Measurements from ENCODE around the gene TXLNA. TPM values are rescaled to one million over a fixed set of nuclear protein-coding genes. Genes with fewer than 3 reads are reported as not detected.

The TXLNA gene
- total RNA-seq, 1 donor from 2014 or later = 59.7 TPM

DNA sequence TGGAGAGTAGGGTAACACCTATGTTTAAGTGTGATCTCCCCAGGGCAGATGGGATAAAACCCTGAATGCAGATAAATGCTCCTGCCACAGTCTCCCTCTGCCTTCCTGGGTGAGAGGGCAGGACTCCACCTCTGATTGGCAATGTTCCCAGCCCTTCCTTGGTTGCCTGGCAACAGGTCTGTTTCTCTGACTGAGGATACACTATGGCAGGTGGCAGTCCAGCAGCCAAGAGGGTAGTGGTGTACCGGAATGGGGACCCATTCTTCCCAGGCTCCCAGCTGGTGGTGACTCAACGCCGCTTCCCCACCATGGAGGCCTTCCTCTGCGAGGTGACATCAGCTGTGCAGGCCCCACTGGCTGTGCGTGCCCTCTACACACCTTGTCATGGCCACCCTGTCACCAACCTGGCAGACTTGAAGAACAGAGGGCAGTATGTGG is 29.4 kb downstream of the TXLNA start, which contains the start of gene DCDC2B:
DCDC2B (plus strand) TSS at position 199 of the 438 bp plus-strand sequence; CDS start at position 204, 5 bp downstream.
- H3K36me3 Mint-ChIP-seq = no peaks in the 10 kb centered on the region
- H3K27me3 Mint-ChIP-seq (ENCODE audit: low read depth) = no peaks in the 10 kb centered on the region
- no peaks in the 10 kb centered on the region for H3K9me3 Mint-ChIP-seq
- TF ChIP-seq, protein P1, sequence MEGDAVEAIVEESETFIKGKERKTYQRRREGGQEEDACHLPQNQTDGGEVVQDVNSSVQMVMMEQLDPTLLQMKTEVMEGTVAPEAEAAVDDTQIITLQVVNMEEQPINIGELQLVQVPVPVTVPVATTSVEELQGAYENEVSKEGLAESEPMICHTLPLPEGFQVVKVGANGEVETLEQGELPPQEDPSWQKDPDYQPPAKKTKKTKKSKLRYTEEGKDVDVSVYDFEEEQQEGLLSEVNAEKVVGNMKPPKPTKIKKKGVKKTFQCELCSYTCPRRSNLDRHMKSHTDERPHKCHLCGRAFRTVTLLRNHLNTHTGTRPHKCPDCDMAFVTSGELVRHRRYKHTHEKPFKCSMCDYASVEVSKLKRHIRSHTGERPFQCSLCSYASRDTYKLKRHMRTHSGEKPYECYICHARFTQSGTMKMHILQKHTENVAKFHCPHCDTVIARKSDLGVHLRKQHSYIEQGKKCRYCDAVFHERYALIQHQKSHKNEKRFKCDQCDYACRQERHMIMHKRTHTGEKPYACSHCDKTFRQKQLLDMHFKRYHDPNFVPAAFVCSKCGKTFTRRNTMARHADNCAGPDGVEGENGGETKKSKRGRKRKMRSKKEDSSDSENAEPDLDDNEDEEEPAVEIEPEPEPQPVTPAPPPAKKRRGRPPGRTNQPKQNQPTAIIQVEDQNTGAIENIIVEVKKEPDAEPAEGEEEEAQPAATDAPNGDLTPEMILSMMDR (IDR thresholded peaks at IDR 0.05; ENCODE audit: unreplicated experiment) = no peak
- H3K4me3 Mint-ChIP-seq = no peak within 1 kb of the TSS
- H3K4me1 Mint-ChIP-seq = peaks cover 14% of the 10 kb centered on the region
- no peak for DNase-seq (ENCODE audit: low spot score in 2 of 2, unreplicated experiment in 2 of 2)
- no peak within 1 kb of the TSS for H3K27ac Mint-ChIP-seq

DNA sequence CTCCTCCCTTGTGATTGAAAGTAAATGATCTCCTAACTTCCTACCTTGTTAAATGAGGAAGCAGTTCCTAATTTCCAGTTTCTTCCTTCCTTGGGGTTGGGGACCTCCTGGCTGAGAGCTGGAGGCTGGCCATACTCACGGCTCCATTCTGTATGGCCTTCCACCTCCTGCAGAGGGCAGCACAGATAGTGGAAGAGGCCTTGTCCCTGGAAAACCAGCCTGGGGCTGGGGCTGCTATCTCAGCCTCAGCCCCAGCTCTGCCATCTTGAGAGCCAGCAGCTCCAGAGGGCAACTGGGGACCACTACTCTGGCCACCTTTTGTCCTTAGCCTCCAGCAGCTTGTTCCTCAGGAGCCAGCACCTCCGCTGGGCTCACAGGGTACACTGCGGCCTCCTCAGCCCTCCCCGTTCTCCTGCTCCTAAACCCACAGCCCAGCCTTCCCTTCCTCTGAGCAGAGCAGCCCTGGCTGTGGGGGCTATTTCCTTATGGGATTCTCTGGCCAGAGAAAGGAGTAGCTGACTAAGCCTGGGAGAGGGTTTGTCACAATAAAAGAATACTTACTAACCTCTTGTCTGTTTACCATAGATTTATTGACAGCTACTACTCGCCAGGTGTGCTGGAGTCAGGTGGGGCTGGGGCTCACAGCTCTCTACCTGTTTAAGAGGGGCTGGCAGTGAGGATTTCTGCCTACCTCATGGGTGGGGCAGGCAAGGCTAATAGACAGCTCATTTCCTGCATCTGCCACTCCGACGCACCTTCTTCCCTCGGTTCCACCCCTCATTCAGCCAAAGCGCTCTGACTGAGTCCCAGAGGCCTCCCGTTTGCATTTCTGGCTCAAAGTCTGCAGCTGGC is 36.4 kb downstream of the TXLNA start:
- H3K4me1 Mint-ChIP-seq = peaks cover 5% of the 10 kb centered on the region
- H3K27me3 Mint-ChIP-seq (ENCODE audit: low read depth) = no peaks in the 10 kb centered on the region
- TF ChIP-seq, protein P1 (IDR thresholded peaks at IDR 0.05; ENCODE audit: unreplicated experiment) = peak; percentile 45
- peak in 1 of 2 experiments; percentile 62 for DNase-seq (ENCODE audit: low spot score in 2 of 2, unreplicated experiment in 2 of 2)
- no peak overlapping the region for H3K4me3 Mint-ChIP-seq
- no peaks in the 10 kb centered on the region for H3K36me3 Mint-ChIP-seq
- no peaks in the 10 kb centered on the region for H3K9me3 Mint-ChIP-seq
- no peak overlapping the region for H3K27ac Mint-ChIP-seq

DNA sequence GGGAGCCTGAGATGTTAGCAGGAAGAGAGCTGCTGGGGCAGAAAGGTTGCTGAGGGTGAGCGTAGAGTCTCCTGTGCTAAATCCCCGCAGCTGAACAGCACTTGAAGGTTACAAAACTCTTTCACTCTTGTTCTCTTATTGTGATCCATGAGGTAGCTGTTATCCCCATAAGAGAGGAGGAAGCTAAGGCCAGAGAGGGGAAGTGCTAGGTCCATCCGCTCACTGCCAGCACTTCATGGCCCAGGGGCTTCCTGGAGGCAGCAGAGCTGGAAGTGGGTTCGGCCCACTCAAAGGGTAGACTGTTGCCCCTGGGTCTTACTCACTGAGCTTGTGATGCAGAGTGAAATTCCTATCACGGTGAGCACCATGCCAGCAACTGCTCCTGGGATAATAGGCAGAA is 37.1 kb downstream of the TXLNA start:
- TF ChIP-seq, protein P1 (IDR thresholded peaks at IDR 0.05; ENCODE audit: unreplicated experiment) = no peak
- DNase-seq (ENCODE audit: low spot score in 2 of 2, unreplicated experiment in 2 of 2) = no peak
- Mint-ChIP-seq H3K4me1 (peaks cover 12% of the 10 kb centered on the region), H3K36me3 (no peaks in the 10 kb centered on the region), H3K4me3 (no peak overlapping the region), H3K9me3 (no peaks in the 10 kb centered on the region), H3K27me3 (ENCODE audit: low read depth) (no peaks in the 10 kb centered on the region), H3K27ac (no peak overlapping the region)

DNA sequence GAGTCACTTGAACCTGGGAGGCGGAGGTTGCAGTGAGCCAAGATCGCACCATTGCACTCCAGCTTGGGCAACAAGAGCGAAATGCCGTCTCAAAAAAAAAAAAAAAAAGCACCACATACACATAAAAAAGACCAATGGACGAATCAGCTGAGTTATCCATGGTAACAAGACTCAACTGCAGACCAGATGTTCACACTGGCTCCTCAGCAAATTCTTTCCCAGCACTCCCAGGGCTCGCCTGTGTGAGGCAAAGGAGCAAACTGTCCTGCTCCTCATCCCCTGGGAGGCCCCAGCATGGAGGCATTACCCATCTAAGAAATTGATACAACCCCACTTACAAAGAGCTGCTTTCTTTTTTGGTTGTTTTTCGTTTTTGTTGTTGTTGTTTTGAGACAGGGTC is 39.5 kb downstream of the TXLNA start:
- H3K4me1 Mint-ChIP-seq = peaks cover 24% of the 10 kb centered on the region
- H3K27ac Mint-ChIP-seq = no peak overlapping the region
- H3K9me3 Mint-ChIP-seq = no peaks in the 10 kb centered on the region
- H3K36me3 Mint-ChIP-seq = peaks cover 2% of the 10 kb centered on the region
- no peaks in the 10 kb centered on the region for H3K27me3 Mint-ChIP-seq (ENCODE audit: low read depth)
- no peak for DNase-seq (ENCODE audit: low spot score in 2 of 2, unreplicated experiment in 2 of 2)
- TF ChIP-seq, protein P1 (IDR thresholded peaks at IDR 0.05; ENCODE audit: unreplicated experiment) = no peak
- no peak overlapping the region for H3K4me3 Mint-ChIP-seq

DNA sequence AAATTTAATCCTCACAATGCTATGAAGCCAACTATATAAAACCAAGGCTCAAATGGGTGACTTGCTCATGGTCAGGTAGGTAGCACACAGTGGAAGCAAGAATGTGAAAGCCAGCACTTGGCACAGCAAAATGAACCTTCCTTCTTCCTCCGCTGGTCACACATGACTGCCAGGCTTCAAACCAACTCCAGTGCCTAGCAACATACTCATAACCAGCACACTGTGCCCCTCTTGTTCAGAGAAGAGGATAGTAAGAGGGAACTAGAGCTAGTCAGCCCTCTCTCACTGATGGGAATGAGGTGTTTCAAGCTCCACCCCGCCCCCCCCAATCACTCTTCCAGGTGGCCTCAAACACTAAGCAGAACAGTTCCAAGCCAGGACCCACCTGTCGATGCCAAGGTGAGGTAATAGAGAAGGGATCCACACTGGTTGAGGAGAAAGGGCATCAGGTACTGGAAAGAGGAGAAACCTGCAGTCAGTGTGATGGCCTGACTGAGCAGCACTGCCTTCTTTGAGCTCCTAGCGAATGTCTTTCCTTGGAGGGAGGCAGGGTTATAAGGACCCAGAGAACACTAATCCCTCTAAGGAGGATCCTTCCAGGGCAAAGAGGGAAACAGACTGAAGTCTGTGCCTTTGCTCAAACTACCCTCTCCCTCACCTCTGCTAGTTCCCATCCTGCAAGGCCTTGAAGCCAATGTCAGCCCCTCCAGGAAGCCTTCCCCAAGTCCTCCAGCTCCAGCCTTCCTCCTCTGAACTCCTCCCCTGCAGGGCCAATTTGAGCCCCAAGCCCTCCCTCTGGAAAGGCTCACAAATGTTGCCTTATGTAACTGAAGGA is 41.5 kb downstream of the TXLNA start:
- Mint-ChIP-seq H3K36me3 (peaks cover 11% of the 10 kb centered on the region), H3K4me3 (peak overlapping the region; percentile 98), H3K27ac (peak overlapping the region; percentile 98), H3K4me1 (peaks cover 25% of the 10 kb centered on the region), H3K27me3 (ENCODE audit: low read depth) (no peaks in the 10 kb centered on the region), H3K9me3 (no peaks in the 10 kb centered on the region)
- TF ChIP-seq, protein P1 (IDR thresholded peaks at IDR 0.05; ENCODE audit: unreplicated experiment) = no peak
- no peak for DNase-seq (ENCODE audit: low spot score in 2 of 2, unreplicated experiment in 2 of 2)

All from mesothelial cell of epicardium (in vitro differentiated cells).